Ishikawa (cell line): Measurements from ENCODE around the gene MT1F.

Experiments used
- EGR1 ChIP-seq: IDR thresholded peaks from 2 replicates; pipeline ENCODE4 v1.6.1; 2012
- MAX ChIP-seq: IDR thresholded peaks from 2 replicates; pipeline ENCODE4 v1.6.1; 2012
- RAD21 ChIP-seq: IDR thresholded peaks from 2 replicates; pipeline ENCODE4 v1.6.1; 2012; ENCODE audit warnings: low read depth
- REST ChIP-seq: IDR thresholded peaks from 2 replicates; pipeline ENCODE4 v1.6.1; 2012; ENCODE audit warnings: low read depth, mild to moderate bottlenecking
- TEAD4 ChIP-seq: IDR thresholded peaks from 2 replicates; pipeline ENCODE4 v1.6.1; 2012

- TF ChIP-seq RAD21, result no peak
- TF ChIP-seq REST, result no peak
- no peak for TF ChIP-seq MAX
- no peak for TF ChIP-seq EGR1
- TF ChIP-seq TEAD4, result no peak
Observed at GRCh38 chr16:56653218-56653617, 4.5 kb upstream of the MT1F start.
